PC-9 (cell line): Measurements from ENCODE around the gene NAV3. TPM values are rescaled to one million over a fixed set of nuclear protein-coding genes. Genes with fewer than 3 reads are reported as not detected.

Experiments used
- BruUV-seq: library from RNA; stranded (reverse); fragments of 400-500 nt; replicated peaks from 2 replicates; lab custom pipeline; 2021; lab: Mats Ljungman, UMichigan
- CTCF ChIA-PET: fragments of 300-600 bp; sonication (Branson Sonifier 250); formaldehyde crosslinking; loops from one replicate; lab custom pipeline; 2022; ENCODE audit warnings: antibody characterized with exemption; lab: Charles Lee
- POLR2A ChIA-PET: fragments of 300-600 bp; sonication (Branson Sonifier 250); formaldehyde crosslinking; loops from one replicate; lab custom pipeline; 2022; ENCODE audit warnings: antibody characterized with exemption; ENCODE audit not compliant: unreplicated experiment; lab: Charles Lee
- DNase-seq, 2 experiments: peaks; one replicate each; pipeline versions ENCODE4 v3.0.0 to v3.0.0-alpha.2; 2015 to 2022; ENCODE audit warnings: mixed read lengths in 1 of 2
- H2AFZ ChIP-seq: fragments of 200-600 bp; sonication (generic); 2 replicates; pipeline ENCODE4 v1.8.1; 2017; ENCODE audit warnings: antibody characterized with exemption
- H3F3A ChIP-seq: fragments of 200-600 bp; sonication (generic); 2 replicates; pipeline ENCODE4 v1.8.1; 2017; ENCODE audit warnings: antibody characterized with exemption, mild to moderate bottlenecking, low read depth; ENCODE audit not compliant: insufficient read depth
- H3K27ac ChIP-seq: fragments of 200-600 bp; sonication (generic); 2 replicates; pipeline ENCODE4 v1.6.1; 2016; ENCODE audit warnings: mixed run types
- H3K27me3 ChIP-seq: fragments of 200-600 bp; sonication (generic); 2 replicates; pipeline ENCODE4 v1.6.1; 2016; ENCODE audit warnings: low read depth, mixed run types; ENCODE audit not compliant: insufficient read depth
- H3K36me3 ChIP-seq: fragments of 200-600 bp; sonication (generic); 2 replicates; pipeline ENCODE4 v1.6.1; 2016; ENCODE audit warnings: low read depth, mixed run types
- H3K4me1 ChIP-seq: fragments of 200-600 bp; sonication (generic); replicated peaks from 2 replicates; pipeline ENCODE4 v1.6.1; 2016; ENCODE audit warnings: mixed run types; ENCODE audit not compliant: insufficient read depth
- H3K4me2 ChIP-seq: fragments of 200-600 bp; sonication (generic); 2 replicates; pipeline ENCODE4 v1.6.1; 2017; ENCODE audit warnings: mixed run types
- H3K4me3 ChIP-seq: fragments of 200-600 bp; sonication (generic); 2 replicates; pipeline ENCODE4 v1.6.1; 2016; ENCODE audit warnings: mixed run types
- H3K79me2 ChIP-seq: fragments of 200-600 bp; sonication (generic); 2 replicates; pipeline ENCODE4 v1.6.1; 2017; ENCODE audit warnings: low read depth, mixed run types
- H3K9me2 ChIP-seq: fragments of 200-600 bp; sonication (generic); 2 replicates; pipeline ENCODE4 v1.8.1; 2017; ENCODE audit warnings: mild to moderate bottlenecking; ENCODE audit not compliant: insufficient read depth
- H3K9me3 ChIP-seq: fragments of 200-600 bp; sonication (generic); 2 replicates; pipeline ENCODE4 v1.8.1; 2016; ENCODE audit warnings: low read depth; ENCODE audit not compliant: insufficient read depth
- H4K20me1 ChIP-seq: fragments of 200-600 bp; sonication (generic); 2 replicates; pipeline ENCODE4 v1.8.1; 2017; ENCODE audit not compliant: insufficient read depth
- EZH2 ChIP-seq: fragments of 200-600 bp; sonication (generic); IDR thresholded peaks from 2 replicates; pipeline ENCODE4 v1.8.0; 2017; ENCODE audit warnings: antibody characterized with exemption, low read depth
- intact Hi-C: fragments of 100-400 bp; cut with micrococcal nuclease; formaldehyde crosslinking; loops from one replicate; pipeline ENCODE4 v1.10.0; 2022; ENCODE audit not compliant: unreplicated experiment
- total RNA-seq: library from RNA; stranded (reverse); gene quantifications from 2 replicates; pipeline ENCODE4 v1.2.3, GENCODE V29; 2021
- TF ChIP-seq, protein P1 (sequence below): fragments of 200-600 bp; sonication (generic); conservative IDR thresholded peaks from 2 replicates; pipeline ENCODE4 v1.6.1; 2017; ENCODE audit warnings: mixed run types, antibody characterized with exemption, mild to moderate bottlenecking, moderate library complexity

Gene NAV3
- total RNA-seq, 1 experiment from 2014 or later = 13.6 TPM

DNA sequence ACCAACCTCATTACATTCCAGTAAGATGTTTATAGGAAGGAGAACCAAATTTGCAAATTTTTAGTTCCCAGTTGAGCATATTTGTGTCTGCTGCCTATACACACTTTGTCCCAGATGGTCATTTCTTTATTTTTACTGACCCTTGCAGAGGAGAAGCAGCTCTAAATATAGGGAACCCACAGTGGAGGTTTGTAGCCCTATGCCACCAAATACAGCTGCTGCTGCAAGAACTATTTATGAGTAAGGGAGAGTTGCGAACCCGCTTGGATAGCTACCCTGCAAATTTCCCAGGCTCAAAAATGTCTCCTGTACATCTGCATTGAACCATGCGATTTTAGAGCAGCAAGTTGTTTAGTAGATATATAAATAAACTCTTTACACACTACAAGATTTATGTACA lies 48.2 kb downstream of the NAV3 start:
- H3F3A ChIP-seq = no peaks in the 10 kb centered on the region
- no peaks in the 10 kb centered on the region for H3K79me2 ChIP-seq
- H3K9me3 ChIP-seq = no peaks in the 10 kb centered on the region
- H3K27ac ChIP-seq = no peak overlapping the region
- no peaks in the 10 kb centered on the region for H3K27me3 ChIP-seq
- no peak overlapping the region for H3K4me3 ChIP-seq
- ChIA-PET CTCF (no interaction called here), POLR2A (no interaction called here)
- no peaks in the 10 kb centered on the region for H3K4me1 ChIP-seq
- no peaks in the 10 kb centered on the region for H3K9me2 ChIP-seq
- DNase-seq = no peak
- no peaks in the 10 kb centered on the region for H3K36me3 ChIP-seq
- H3K4me2 ChIP-seq = no peak overlapping the region
- intact Hi-C loops = no loop called here
- H4K20me1 ChIP-seq = no peaks in the 10 kb centered on the region
- no TSS peak for BruUV-seq
- H2AFZ ChIP-seq = no peak overlapping the region
- TF ChIP-seq EZH2 = no peak
- TF ChIP-seq, protein P1, sequence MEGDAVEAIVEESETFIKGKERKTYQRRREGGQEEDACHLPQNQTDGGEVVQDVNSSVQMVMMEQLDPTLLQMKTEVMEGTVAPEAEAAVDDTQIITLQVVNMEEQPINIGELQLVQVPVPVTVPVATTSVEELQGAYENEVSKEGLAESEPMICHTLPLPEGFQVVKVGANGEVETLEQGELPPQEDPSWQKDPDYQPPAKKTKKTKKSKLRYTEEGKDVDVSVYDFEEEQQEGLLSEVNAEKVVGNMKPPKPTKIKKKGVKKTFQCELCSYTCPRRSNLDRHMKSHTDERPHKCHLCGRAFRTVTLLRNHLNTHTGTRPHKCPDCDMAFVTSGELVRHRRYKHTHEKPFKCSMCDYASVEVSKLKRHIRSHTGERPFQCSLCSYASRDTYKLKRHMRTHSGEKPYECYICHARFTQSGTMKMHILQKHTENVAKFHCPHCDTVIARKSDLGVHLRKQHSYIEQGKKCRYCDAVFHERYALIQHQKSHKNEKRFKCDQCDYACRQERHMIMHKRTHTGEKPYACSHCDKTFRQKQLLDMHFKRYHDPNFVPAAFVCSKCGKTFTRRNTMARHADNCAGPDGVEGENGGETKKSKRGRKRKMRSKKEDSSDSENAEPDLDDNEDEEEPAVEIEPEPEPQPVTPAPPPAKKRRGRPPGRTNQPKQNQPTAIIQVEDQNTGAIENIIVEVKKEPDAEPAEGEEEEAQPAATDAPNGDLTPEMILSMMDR = no peak

DNA sequence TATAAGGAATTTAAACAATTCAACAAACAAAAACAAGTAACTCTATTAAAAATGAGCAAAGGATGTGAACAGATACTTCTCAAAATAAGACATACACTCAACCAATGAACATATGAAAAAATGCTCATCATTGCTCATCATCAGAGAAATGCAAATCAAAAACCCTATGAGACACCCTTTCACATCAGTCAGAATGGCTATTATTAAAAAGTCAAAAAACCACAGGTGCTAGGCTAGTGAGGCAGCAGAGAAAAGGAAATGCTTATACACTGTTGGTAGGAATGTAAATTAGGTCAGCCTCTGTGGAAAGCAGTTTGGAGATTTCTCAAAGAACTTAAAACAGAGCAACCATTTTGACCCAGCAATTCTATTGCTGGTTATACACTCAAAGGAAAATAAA lies 52.0 kb downstream of the NAV3 start:
- no peak for DNase-seq
- no peaks in the 10 kb centered on the region for H3K79me2 ChIP-seq
- H3K27ac ChIP-seq = no peak overlapping the region
- H3K4me3 ChIP-seq = no peak overlapping the region
- no peaks in the 10 kb centered on the region for H4K20me1 ChIP-seq
- no peaks in the 10 kb centered on the region for H3K36me3 ChIP-seq
- no peak overlapping the region for H2AFZ ChIP-seq
- intact Hi-C loops = no loop called here
- no peaks in the 10 kb centered on the region for H3K9me2 ChIP-seq
- H3F3A ChIP-seq = no peaks in the 10 kb centered on the region
- no peak overlapping the region for H3K4me2 ChIP-seq
- H3K4me1 ChIP-seq = no peaks in the 10 kb centered on the region
- no TSS peak for BruUV-seq
- no peak for TF ChIP-seq EZH2
- TF ChIP-seq, protein P1 = no peak
- ChIA-PET CTCF (no interaction called here), POLR2A (no interaction called here)
- H3K9me3 ChIP-seq = no peaks in the 10 kb centered on the region
- no peaks in the 10 kb centered on the region for H3K27me3 ChIP-seq

DNA sequence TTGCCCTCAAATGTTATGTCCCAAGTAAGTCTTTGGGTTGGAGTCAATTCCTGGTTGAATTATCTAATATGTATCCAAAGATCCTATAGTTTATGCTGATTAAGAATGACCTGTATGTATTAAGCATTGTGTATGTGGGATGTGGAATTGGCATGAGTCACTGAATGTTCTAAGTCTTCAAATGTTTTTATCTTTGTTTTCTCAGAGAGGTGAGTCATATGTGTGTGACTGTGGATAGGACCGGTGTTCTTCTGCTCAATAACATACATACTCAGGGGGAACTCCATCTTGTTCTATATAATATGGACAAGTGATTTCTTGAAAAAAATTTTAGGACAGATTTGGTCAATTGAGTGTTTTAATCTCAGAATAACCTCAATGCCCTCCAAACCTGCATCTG lies 57.9 kb downstream of the NAV3 start:
- H3K27me3 ChIP-seq = no peaks in the 10 kb centered on the region
- H3K4me3 ChIP-seq = no peak overlapping the region
- POLR2A ChIA-PET = no interaction called here
- H3K36me3 ChIP-seq = no peaks in the 10 kb centered on the region
- BruUV-seq = no TSS peak
- intact Hi-C loops = no loop called here
- CTCF ChIA-PET = no interaction called here
- H3F3A ChIP-seq = no peaks in the 10 kb centered on the region
- no peak overlapping the region for H2AFZ ChIP-seq
- no peak overlapping the region for H3K4me2 ChIP-seq
- TF ChIP-seq EZH2 = no peak
- TF ChIP-seq, protein P1 = no peak
- no peaks in the 10 kb centered on the region for H4K20me1 ChIP-seq
- no peaks in the 10 kb centered on the region for H3K9me3 ChIP-seq
- DNase-seq = peak in 1 of 2 experiments; percentile 47
- H3K79me2 ChIP-seq = no peaks in the 10 kb centered on the region
- H3K4me1 ChIP-seq = peaks cover 3% of the 10 kb centered on the region
- no peaks in the 10 kb centered on the region for H3K9me2 ChIP-seq
- H3K27ac ChIP-seq = no peak overlapping the region
